ENCODE results near the gene DLGAP3.
"Not testable (repeated sequence)": the region's sequence is repeated elsewhere in the genome, so short reads cannot be mapped to it uniquely, and the experiment has no call there.

The DLGAP3 gene

DNA sequence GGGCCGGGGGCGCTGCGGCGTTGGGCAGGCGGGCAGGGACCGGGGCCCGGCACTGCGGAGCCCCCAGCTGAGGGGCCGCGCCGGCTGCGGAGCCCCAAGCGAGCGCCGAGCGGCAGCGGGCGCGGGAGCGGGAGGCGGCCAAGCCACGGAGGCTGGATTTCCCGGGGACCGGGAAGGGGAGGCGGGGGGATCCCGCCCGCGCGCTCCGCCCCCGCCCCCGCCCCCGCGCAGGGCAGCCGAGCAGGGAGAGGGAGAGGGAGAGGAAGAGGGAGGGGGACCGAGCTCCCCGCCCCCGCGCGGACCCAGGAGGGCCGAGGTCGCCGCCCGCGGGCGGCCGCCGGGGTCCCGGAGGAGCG lies at the start of gene DLGAP3:
Gene DLGAP3, minus strand, starts transcription at position 154 of the 356 bp plus-strand sequence. CDS start 24,267 bp downstream, outside the sequence.
- DNase-seq (ENCODE audit: low read depth): no peak

GRCh38 chr1:34978921-34979320 lies 49.5 kb upstream of the DLGAP3 start:
- DNase-seq (ENCODE audit: low read depth): no peak

DNA sequence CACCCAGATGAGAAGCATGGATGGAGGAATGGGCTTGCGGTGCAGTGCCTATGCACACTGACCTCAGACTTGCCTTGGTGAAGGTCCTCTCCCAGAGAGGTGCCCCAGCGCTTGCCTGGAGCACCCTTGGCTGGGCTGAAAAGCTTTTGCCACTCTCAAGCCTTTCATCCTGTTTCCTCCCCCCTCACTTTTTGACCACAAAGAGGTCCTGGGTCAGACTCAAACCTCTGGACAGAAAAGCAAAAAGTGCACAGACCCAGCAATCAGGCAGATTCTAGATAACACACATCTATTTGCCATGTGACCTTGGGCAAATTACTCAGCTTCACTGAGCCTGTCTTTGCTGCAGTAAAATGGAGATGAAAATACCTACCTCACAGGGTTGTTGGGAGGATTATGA lies 48.4 kb upstream of the DLGAP3 start:
- no peak for DNase-seq (ENCODE audit: low read depth)

- DNase-seq (ENCODE audit: low read depth): no peak
Observed at GRCh38 chr1:34977210-34977471, 47.7 kb upstream of the DLGAP3 start.

DNA sequence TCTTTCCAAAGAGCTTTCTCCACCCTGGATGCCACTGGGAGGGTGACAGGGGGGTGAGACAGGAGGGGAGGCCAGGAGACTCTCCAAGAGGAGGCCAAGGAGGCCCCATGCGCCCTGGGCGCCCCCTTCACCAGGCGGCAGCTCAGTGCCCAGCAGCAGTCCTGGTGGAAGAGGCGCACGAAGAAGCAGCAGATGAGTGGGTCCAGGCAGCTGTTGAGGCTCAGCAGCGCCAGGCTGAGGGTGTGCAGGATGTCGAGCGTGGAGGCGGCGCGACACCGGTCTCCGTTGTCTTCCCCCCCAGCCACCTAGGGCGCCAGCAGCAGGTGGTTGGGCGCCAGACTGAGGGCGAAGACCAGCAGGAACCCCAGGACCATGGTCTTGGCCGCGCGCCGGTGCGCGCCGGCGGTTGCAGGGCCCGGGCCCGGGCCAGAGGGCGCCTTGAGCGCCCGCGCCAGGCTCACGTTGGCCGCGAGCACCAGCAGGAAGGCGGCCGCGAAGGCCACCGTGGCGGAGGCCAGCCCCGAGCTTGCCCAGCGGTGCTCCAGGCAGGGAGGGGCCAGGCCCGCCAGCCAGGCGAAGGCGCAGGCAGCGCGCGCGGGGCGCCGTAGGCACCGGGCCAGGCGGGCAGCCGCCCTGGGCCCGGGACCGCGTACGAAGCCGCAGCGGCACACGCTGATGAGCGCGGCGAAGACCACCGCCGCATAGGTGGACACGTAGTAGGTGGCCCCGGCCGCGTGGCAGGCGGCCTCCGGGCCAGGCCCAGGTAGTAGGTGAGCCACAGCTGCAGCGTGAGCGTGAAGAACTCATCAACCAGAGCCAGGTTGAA lies 47.1 kb upstream of the DLGAP3 start:
- DNase-seq (ENCODE audit: low read depth): no peak

DNA sequence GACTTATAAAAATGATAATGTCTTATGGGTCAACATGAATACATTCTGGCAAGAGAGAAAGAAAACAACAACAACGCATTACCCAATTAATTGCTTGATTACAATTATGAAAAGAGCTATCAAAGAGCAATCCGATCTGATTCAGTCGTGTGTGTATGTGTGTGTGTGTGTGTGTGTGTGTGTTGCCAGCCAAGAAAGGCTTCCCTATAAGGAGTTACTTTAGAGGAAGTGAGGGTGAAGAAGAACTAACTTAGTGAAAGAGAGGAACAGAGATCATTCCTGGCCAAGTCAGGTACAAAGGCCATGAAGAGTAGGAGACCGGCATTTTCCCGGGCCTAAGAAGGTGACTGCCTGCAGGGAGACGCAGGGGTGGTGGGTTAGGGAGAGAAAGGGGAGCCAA lies 46.3 kb upstream of the DLGAP3 start:
- no peak for DNase-seq (ENCODE audit: low read depth)

GRCh38 chr1:34975338-34975737 lies 45.9 kb upstream of the DLGAP3 start:
- DNase-seq (ENCODE audit: low read depth): no peak

DNA sequence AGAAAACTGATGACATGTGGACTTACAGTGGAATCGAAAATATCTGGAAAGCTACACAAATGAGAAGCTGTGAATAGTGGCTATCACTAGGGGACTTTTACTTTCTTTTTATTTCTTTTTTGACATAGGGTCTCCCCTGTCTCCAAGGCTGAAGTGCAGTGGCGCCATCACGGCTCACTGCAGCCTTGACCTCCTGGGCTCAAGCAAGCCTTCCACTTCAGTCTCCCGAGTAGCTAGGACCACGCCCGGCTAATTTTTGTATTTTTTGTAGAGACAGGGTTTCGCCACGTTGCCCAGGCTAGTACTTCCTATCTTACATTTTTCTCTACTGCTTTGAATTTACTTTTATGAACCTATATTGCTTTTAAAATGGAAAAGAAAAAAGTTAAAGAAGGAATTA lies 45.2 kb upstream of the DLGAP3 start:
- DNase-seq (ENCODE audit: low read depth): no peak

- no peak for DNase-seq (ENCODE audit: low read depth)
Observed at GRCh38 chr1:34973326-34973725, 43.9 kb upstream of the DLGAP3 start.

DNA sequence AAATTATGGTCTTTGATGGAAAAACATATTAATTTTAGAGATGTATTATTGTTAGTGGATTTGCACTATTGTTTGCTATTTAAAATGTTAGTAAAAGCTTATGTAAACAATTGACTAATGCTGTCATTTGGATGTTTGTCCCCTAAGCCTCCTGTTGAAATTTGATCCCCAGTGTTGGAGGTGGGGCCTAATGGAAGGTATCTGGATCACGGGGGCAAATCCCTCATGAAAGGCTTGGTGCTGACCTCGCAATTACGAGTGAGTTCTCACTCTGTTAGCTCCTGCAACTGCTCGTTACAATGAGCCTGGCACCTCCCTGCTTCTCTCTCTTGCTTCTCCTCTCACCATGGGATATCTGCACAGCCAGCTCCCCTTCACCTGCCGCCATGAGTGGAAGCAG lies 41.4 kb upstream of the DLGAP3 start:
- no peak for DNase-seq (ENCODE audit: low read depth)

GRCh38 chr1:34970220-34970735 lies 40.8 kb upstream of the DLGAP3 start:
- no peak for DNase-seq (ENCODE audit: low read depth)

DNA sequence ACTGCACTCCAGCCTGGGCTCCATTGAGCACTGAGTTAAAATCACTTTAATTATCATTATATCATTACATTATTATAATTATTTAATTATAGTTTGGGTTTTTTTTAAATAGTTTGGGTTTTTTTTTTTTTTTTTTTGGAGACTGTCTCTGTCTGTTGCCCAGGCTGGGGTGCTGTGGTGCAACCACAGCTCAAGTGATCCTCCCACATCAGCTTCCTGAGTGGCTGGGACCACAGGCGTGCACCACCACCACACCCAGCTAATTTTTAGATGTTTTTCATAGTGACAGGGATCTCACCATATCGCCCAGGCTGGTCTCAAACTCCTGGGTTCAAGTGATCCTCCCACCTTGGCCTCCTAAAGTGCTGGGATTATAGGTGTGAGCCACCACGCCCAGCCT lies 38.8 kb upstream of the DLGAP3 start:
- DNase-seq (ENCODE audit: low read depth): not testable (repeated sequence)

GRCh38 chr1:34967672-34968071 lies 38.2 kb upstream of the DLGAP3 start:
- not testable (repeated sequence) for DNase-seq (ENCODE audit: low read depth)

GRCh38 chr1:34965597-34965996 lies 36.1 kb upstream of the DLGAP3 start:
- no peak for DNase-seq (ENCODE audit: low read depth)

DNA sequence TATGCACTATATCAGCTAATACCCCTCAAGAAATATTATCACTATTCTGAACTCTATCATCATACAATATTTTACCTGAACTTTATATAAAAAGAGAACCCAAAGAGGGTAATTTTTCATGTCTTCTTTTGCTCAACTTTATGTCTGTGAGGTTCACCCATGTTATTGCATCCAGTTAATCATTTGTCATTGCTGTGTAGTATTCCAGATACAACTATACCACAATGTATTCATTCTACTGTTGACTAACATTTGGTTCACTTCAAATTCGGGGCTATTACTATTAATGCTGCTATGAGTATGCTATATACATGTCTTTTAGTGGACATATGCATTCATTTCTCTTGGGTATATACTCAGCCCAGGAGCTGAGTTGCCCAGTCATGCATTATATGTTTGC lies 21.0 kb upstream of the DLGAP3 start:
- no peak for DNase-seq (ENCODE audit: low read depth)

DNA sequence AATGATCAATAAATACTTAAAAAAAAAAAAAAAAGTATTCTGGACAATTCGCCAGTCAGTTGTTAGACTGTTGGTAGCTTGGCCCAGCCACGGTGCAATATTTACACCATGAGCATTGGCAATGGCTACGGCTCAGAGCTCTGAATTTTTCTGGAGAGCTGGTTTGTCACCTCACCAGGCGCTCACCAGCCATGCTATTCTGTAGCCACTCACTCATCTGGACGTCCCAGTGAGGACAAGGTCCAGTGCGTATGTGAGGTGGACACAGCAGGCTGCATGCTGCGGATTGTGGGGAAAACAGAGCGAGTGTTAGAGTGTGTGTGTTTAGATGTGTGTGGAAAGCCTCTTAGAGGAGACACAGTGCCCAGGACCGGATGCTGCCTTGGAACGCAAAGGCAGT lies 19.3 kb upstream of the DLGAP3 start:
- DNase-seq (ENCODE audit: low read depth): not testable (repeated sequence)

GRCh38 chr1:34947641-34948314 lies 18.3 kb upstream of the DLGAP3 start:
- not testable (repeated sequence) for DNase-seq (ENCODE audit: low read depth)

DNA sequence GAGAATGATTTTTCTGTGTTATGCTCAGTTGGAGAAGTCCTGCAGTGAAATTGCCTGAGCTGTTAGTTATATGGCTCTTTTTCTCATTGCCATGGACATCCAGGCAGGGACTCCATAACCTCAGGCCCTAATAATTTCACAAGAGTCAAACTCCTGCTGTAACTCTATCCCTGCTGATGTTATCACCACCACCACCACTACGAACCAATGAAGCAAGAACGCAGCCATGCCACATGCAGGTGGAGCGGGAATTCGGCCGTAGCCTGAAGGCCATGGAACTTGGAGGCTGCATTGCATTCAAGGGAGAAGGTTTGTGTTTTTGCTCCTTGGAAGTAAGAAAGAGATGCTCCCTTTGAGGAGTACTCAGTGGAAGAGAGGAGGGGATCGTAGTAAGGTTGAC lies 16.8 kb upstream of the DLGAP3 start:
- DNase-seq (ENCODE audit: low read depth): no peak

DNA sequence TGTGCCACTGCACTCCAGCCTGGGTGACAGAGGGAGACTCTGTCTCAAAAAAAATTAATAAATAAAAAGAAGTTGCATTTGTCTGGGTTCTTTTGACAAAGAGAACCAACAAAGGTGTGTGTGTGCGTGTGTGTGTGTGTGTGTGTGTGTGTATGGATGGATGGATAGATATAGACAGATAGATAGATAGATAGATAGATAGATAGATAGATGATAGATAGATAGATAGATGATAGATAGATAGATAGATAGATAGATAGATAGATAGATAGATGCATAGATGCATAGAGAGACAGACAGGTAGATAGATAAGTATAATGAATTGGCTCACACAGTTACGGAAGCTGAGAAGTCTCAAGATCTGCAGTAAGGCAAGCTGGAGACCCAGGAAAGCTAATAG lies 12.3 kb upstream of the DLGAP3 start:
- DNase-seq (ENCODE audit: low read depth): not testable (repeated sequence)

GRCh38 chr1:34930702-34931071 lies 1.2 kb upstream of the DLGAP3 start:
- no peak for DNase-seq (ENCODE audit: low read depth)

- DNase-seq (ENCODE audit: low read depth): no peak
Observed at GRCh38 chr1:34929853-34930701, 627 bp upstream of the DLGAP3 start.

DNA sequence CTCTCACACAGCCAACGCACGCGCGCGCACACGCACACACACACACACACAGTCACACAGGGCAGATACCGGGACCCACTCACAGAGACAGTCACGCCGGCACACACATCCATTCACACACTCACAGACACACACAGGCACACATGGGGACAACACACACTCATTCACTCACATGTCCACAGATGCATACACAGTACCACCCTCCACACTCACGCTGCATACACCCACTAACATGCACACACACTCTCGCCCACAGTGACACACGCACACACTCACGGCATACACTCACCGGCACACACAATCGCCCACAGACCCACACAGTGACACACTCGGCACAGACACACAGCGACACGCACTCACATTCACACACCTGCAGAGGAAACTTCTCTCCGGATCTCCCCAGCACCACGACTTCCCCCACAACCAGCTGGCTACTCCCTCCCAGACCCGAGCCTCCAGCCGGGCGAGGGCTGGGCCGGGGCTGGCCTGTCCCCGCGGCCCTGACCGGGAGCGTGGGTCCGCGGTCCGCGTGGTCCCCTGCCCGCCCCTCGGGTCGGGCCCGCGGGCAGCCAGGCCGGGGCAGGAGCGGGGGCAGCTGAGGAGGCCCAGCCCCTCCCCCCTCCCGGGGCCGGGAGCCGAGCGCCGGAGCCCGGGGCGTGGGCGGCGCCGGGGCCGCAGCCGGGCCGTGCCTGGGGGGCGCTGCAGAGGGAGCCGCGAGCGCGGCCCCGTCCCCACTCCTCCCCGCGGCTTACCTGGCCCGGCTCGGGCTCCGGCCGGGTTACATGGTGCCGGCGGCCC lies 552 bp downstream of the DLGAP3 start:
- DNase-seq (ENCODE audit: low read depth): no peak
